Measurements from ENCODE around the gene HOXA2.

The HOXA2 gene

GRCh38 chr7:27102581-27103442 lies at the start of gene HOXA2:
Gene HOXA2 (minus strand): TSS chr7:27102683. CDS start chr7:27102500, 183 bp downstream.
- no peak for DNase-seq (ENCODE audit: low read depth in 2 of 2, low spot score in 1 of 2)

GRCh38 chr7:27151341-27151930 lies 49.0 kb upstream of the HOXA2 start:
- DNase-seq (ENCODE audit: low read depth in 2 of 2, low spot score in 1 of 2): no peak

DNA sequence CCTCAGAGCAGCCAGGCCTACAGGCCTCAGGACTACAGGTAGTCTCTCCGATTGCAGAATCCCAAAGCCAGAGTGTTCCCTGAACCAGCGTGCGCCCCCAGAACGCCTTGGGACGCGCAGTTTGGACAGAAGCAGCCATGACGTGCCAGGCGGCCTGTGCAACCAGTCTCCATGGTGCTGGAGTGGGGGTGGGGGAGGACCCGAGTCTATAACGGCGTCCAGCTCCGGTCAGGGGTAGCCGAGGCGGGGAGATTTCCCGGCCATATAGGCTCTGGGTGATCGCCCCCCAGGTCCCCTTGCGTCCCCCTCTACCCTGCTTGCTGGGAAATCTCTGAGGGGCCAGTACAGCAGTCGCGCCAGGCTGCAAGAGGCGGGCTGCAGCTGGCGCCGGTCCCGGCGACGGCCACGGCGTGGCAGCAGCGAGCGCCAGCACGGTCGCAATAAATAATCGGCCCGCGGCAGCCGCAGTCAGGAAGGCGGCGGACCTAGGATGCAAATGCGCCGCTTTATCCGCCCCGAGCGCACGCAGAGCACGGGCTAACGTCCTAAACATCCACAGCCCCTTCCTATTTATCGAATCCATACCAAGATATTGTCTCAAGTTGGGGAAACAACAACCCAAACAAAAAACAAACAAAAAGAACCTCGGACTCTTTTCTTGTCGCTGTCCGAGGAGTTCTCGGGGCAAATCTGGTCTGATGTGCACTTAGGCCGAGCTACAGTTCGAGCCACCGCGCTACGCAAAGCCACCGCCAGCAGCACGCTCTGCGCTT lies 48.3 kb upstream of the HOXA2 start:
- peak in 1 of 2 donors; percentile 39 for DNase-seq (ENCODE audit: low read depth in 2 of 2, low spot score in 1 of 2)

DNA sequence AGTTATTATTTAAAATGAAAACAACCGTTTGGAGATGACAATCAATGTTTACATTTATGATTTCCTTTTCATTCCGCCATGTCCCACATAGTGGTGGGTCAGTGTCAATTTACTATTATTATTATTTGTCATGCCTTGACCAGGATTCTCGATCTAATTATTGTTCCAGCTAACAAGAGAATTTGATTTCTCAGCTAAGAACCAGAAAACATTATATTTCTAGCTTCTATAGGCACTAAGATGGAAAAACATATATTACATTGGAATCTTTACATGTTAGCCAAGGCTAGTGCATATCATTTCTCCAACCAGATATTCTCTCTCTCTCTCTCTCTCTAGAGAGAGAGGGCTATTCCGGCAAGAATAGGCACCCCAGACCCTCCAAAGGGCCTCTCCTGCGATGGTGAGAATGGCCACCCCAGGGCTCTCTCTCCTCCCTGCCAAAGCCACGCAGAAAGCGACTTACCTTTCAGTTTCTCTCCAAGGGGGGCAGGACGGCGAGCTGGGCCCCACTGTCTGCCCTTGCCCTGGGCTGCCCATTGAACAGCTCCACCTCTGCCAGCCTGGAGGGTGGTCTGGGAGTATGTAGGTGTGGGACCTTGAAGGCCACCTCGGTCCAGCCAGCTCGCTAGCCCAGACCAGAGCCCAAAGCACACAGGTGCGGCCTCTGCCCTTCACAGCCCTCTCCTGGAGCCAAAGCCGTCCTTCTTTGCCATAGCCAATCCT lies 47.5 kb upstream of the HOXA2 start:
- DNase-seq (ENCODE audit: low read depth in 2 of 2, low spot score in 1 of 2): no peak

- no peak for DNase-seq (ENCODE audit: low read depth in 2 of 2, low spot score in 1 of 2)
Observed at GRCh38 chr7:27148756-27149641, 46.5 kb upstream of the HOXA2 start.

- no peak for DNase-seq (ENCODE audit: low read depth in 2 of 2, low spot score in 1 of 2)
Observed at GRCh38 chr7:27148031-27148755, 45.7 kb upstream of the HOXA2 start.

- no peak for DNase-seq (ENCODE audit: low read depth in 2 of 2, low spot score in 1 of 2)
Observed at GRCh38 chr7:27147199-27148030, 44.9 kb upstream of the HOXA2 start, which contains the start of gene HOXA6. Gene HOXA6 (minus strand): TSS chr7:27147774. CDS start chr7:27147749, 25 bp downstream.

- DNase-seq (ENCODE audit: low read depth in 2 of 2, low spot score in 1 of 2): no peak
Observed at GRCh38 chr7:27146491-27147198, 44.2 kb upstream of the HOXA2 start.

DNA sequence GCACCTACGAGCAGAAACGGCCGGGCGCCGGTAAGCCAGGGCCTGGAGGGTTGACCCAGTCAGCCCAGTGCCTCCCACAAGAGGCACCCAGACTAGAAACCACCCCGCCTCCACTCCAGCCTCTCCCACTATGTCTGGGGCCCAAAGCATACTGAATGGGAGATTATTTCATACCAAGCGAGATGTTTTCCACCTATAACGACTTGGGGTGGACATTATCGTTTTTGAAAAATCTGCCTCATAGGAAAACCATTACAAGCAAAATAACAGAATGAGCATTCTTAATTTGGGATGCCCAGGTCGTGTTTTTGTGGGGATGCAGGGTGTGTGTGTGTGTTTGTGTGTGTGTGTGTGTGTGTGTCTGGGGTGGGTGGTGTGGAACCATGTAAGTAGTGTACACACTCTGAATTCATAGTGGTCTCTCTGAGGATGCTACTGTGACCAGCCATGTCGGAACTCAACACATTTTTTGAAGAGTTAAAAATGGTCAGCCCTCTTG lies 43.5 kb upstream of the HOXA2 start:
- no peak for DNase-seq (ENCODE audit: low read depth in 2 of 2, low spot score in 1 of 2)

DNA sequence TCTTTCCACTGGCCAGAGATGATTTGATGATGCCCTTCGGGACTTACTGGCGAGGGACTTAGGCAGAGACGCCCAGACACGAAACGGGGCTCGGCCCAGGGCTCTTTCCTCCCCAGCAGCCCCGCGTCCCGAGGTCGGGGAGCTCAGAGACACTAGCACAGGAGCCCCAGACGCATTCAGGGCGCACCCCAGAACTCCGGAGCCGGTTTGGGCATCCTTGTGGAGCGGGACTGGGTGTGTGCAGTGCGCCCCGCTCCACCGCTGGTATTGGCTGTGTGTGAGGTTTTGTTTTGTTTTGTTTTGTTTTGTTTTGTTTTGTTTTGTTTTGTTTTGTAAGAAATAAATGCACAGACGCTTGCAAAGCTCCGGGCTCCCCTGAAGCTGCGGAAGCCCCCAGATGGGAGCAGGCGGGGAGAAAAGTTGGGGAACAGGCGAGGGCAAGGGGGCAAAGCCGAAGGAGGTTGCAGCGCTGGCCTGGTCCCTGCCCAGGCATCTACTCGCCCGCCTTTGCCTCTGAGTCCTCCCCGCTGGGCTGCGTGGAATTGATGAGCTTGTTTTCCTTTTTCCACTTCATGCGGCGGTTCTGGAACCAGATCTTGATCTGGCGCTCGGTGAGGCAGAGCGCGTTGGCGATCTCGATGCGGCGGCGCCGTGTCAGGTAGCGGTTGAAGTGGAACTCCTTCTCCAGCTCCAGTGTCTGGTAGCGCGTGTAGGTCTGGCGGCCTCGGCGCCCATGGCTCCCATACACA lies 42.9 kb upstream of the HOXA2 start:
- DNase-seq (ENCODE audit: low read depth in 2 of 2, low spot score in 1 of 2): no peak

- no peak for DNase-seq (ENCODE audit: low read depth in 2 of 2, low spot score in 1 of 2)
Observed at GRCh38 chr7:27144781-27145164, 42.3 kb upstream of the HOXA2 start.

DNA sequence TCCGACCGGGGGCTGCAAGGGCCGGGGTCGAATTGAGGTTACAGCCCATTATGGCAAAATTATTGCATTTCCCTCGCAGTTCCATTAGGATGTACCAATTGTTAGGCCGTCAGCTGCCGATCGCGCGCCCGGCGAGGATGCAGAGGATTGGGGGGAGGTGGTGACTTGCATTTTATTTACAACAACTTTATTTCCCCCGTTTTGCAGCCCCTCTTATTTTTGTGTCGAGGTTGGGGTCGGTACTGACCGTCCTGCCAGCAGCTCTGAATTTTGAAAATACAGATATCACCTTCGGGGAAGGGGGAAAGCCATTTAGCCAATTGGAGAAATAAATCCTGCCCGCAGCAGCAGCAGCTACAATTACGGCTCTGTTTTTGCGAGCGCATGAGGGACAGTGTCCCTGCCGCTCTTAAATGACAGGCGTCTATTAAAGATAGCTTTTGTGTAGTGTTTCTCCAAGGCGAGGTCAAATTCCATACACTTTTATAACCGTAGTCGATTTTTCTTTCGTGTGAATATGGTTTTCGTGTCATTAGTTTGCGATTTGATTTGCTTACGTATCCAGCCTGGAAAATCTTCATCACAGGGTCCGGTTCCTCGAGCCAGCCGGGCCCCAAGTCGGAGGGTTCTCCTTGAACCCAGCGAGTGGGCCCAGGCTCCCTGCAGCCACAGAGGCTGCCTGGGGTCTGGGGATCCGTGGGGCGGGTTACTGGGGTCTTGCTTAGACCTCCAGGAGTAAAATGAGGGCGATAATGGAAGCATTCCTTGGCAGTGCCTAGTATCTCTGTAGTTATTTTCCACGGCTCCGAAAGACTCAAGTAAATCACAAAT lies 41.7 kb upstream of the HOXA2 start:
- no peak for DNase-seq (ENCODE audit: low read depth in 2 of 2, low spot score in 1 of 2)

GRCh38 chr7:27143023-27143949 lies 40.8 kb upstream of the HOXA2 start, which contains the start of gene HOXA5:
Gene HOXA5 (minus strand): TSS chr7:27143681. CDS start chr7:27143607, 74 bp downstream.
- no peak for DNase-seq (ENCODE audit: low read depth in 2 of 2, low spot score in 1 of 2)

GRCh38 chr7:27142580-27143022 lies 40.1 kb upstream of the HOXA2 start:
- no peak for DNase-seq (ENCODE audit: low read depth in 2 of 2, low spot score in 1 of 2)
